ENCODE measurements around the gene PLD3.

GRCh38 chr19:40393894-40394815 lies 45.7 kb downstream of the PLD3 start:
- TF ChIP-seq EZH2phosphoT487 (IDR thresholded peaks at IDR 0.05; ENCODE audit: insufficient read depth, low read depth) (no peak), EZH2 (IDR thresholded peaks at IDR 0.05; ENCODE audit: insufficient read depth, poor library complexity, severe bottlenecking) (no peak)
